ENCODE results near the gene FAT1. TPM values are rescaled to one million over a fixed set of nuclear protein-coding genes. Genes with fewer than 3 reads are reported as not detected.

FAT1 gene
- total RNA-seq, 4 donors from 2014 or later = 51.3 to 114 (median 72.2) TPM

GRCh38 chr4:186698028-186698427 is 25.6 kb downstream of the FAT1 start:
- intact Hi-C loops (cut with DNase I; ENCODE audit: low total_unique reads) = no loop called here
- no peak for DNase-seq (ENCODE audit: low spot score in 2 of 2)
- 84 to 94% methylated on average over 12 of the region's 12 CpGs for WGBS, 2 donors
- TF ChIP-seq, protein P1, sequence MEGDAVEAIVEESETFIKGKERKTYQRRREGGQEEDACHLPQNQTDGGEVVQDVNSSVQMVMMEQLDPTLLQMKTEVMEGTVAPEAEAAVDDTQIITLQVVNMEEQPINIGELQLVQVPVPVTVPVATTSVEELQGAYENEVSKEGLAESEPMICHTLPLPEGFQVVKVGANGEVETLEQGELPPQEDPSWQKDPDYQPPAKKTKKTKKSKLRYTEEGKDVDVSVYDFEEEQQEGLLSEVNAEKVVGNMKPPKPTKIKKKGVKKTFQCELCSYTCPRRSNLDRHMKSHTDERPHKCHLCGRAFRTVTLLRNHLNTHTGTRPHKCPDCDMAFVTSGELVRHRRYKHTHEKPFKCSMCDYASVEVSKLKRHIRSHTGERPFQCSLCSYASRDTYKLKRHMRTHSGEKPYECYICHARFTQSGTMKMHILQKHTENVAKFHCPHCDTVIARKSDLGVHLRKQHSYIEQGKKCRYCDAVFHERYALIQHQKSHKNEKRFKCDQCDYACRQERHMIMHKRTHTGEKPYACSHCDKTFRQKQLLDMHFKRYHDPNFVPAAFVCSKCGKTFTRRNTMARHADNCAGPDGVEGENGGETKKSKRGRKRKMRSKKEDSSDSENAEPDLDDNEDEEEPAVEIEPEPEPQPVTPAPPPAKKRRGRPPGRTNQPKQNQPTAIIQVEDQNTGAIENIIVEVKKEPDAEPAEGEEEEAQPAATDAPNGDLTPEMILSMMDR (IDR thresholded peaks at IDR 0.05) = no peak
- TF ChIP-seq POLR2A (IDR thresholded peaks at IDR 0.05) = no peak
- no peak overlapping the region for H3K4me3 ChIP-seq (ENCODE audit: low read depth, poor library complexity, severe bottlenecking)

DNA sequence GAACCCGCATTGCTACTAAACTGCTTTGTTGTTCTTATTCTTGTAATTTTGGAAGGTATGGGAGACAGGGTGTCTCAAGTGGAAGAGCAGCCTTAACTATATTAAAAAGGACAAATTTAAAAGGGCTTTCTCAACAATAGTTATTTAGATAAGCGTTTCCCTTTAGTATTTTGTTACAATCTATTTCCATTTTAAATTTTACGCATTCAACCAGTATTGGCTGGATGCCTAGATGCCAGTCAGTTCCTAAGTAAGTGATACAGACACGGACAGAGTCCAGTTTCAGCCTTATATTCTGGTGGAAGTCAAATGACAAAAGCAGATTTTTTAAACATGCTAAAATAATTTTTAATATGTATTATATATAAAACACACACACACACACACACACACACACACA is 28.3 kb downstream of the FAT1 start:
- WGBS, 2 donors = 72 to 85% methylated on average over 4 of the region's 4 CpGs
- no peak for TF ChIP-seq POLR2A (IDR thresholded peaks at IDR 0.05)
- TF ChIP-seq, protein P1 (IDR thresholded peaks at IDR 0.05) = no peak
- intact Hi-C loops (cut with DNase I; ENCODE audit: low total_unique reads) = no loop called here

DNA sequence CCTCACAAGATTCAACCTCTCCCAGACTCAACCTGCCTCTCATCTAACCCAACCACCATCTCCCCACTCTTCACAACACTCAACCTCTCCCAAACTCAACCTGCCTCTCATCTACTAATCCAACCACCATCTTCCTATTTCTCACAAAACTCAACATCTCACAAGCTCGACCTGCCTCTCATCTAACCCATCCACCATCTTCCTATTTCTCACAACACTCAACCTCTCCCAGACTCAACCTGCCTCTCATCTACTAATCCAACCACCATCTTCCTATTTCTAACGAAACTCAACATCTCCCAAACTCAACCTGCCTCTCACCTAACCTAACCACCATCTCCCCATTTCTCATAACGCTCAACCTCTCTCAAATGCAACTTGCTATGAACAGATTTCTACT is 29.8 kb downstream of the FAT1 start:
- TF ChIP-seq, protein P1 (IDR thresholded peaks at IDR 0.05) = no peak
- TF ChIP-seq POLR2A (IDR thresholded peaks at IDR 0.05) = no peak
- no peak overlapping the region for H3K4me3 ChIP-seq (ENCODE audit: low read depth, poor library complexity, severe bottlenecking)
- WGBS, 2 donors = 85 to 86% methylated on average over 3 of the region's 3 CpGs
- intact Hi-C loops (cut with DNase I; ENCODE audit: low total_unique reads) = no loop called here
- no peak for DNase-seq (ENCODE audit: low spot score in 2 of 2)

More for the DNA sequence above, 28.3 kb downstream of the FAT1 start:
- H3K4me3 ChIP-seq (ENCODE audit: low read depth, poor library complexity, severe bottlenecking) = no peak overlapping the region
- DNase-seq (ENCODE audit: low spot score in 2 of 2) = no peak

DNA sequence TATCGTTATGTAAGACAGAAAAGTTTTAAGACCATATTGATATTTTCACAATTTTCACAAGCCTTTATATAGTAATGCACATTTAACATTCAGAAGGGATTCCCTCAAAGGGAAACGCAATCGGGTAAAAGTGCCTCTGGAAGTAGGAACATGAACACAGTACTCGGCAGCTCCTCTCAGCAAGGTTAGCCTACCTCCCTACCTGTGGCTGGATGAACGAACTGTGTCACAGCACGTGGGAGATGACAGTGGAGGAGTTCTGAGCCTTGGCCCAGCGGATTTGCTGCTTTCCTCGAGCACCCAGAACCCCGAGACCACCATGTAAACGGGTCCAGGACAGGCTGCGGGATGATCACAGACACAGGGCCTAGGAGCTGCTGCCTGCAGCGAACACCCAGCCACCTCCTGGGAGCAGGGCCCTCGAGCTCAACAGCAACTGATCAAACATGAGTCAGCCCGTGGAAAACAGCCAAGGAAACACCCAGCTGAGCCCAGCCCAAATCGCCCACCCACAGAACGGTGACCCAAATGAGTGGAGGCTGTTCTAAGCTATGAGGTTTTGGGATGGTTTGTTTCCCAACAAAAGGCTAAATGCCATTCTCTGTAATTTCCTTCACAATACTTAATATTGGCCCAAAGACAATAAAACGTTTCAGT is 30.4 kb downstream of the FAT1 start:
- intact Hi-C loops (cut with DNase I; ENCODE audit: low total_unique reads) = no loop called here
- DNase-seq (ENCODE audit: low spot score in 2 of 2) = peak; percentile 77 to 87
- no peak overlapping the region for H3K4me3 ChIP-seq (ENCODE audit: low read depth, poor library complexity, severe bottlenecking)
- WGBS, 2 donors = 35 to 37% methylated on average over 17 of the region's 17 CpGs
- TF ChIP-seq, protein P1 (IDR thresholded peaks at IDR 0.05) = no peak
- no peak for TF ChIP-seq POLR2A (IDR thresholded peaks at IDR 0.05)

DNA sequence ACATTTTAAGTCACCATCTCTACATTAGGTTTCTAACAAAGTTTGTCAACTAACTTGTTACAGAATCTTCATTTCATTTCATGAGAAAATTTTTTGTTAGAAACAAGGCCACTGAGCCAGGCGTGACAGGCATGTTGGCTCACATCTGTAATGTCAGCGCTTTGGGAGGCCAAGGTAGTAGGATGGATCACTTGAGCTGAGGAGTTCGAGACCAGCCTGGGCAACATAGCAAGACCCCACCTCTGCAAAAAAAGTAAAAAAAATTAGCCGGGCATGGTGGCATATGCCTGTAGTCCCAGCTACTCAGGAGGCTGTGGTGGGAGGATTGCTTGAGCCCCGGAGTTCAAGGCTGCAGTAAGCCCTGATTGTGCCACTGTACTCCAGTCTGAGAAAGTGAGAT is 32.3 kb downstream of the FAT1 start:
- intact Hi-C loops (cut with DNase I; ENCODE audit: low total_unique reads) = no loop called here
- TF ChIP-seq, protein P1 (IDR thresholded peaks at IDR 0.05) = no peak
- TF ChIP-seq POLR2A (IDR thresholded peaks at IDR 0.05) = no peak
- 95 to 97% methylated on average over 5 of the region's 5 CpGs for whole genome bisulfite sequencing, 2 donors
- H3K4me3 ChIP-seq (ENCODE audit: low read depth, poor library complexity, severe bottlenecking) = no peak overlapping the region
- DNase-seq (ENCODE audit: low spot score in 2 of 2) = no peak

- WGBS, 2 donors = 59 to 60% methylated on average over 7 of the region's 7 CpGs
Measured at GRCh38 chr4:186689476-186689875, 34.2 kb downstream of the FAT1 start.

More at GRCh38 chr4:186689476-186689875, 34.2 kb downstream of the FAT1 start:
- no peak for DNase-seq (ENCODE audit: low spot score in 2 of 2)
- no peak overlapping the region for H3K4me3 ChIP-seq (ENCODE audit: low read depth, poor library complexity, severe bottlenecking)
- TF ChIP-seq, protein P1 (IDR thresholded peaks at IDR 0.05) = no peak
- TF ChIP-seq POLR2A (IDR thresholded peaks at IDR 0.05) = no peak
- intact Hi-C loops (cut with DNase I; ENCODE audit: low total_unique reads) = no loop called here

All from lower leg skin (tissue), 4 donors.